HepG2 (cell line): Measurements from ENCODE around the gene NOP9. TPM values are rescaled to one million over a fixed set of nuclear protein-coding genes. Genes with fewer than 3 reads are reported as not detected.

Experiments
- ATAC-seq: fragments of 200-7000 bp; cut with Tn5 transposase; 3 replicates; pipeline ENCODE4 v1.9.1; 2020; ENCODE audit warnings: mild to moderate bottlenecking, moderate library complexity
- BruUV-seq: library from RNA; stranded (reverse); fragments of 400-500 nt; replicated peaks from 2 replicates; lab custom pipeline; 2021; lab: Mats Ljungman, UMichigan
- CTCF ChIA-PET: fragments of 300-600 bp; formaldehyde crosslinking; extraction: SDS; loops from one replicate; lab custom pipeline; 2021; ENCODE audit warnings: low total read pairs, inconsistent platforms, low intra/inter-chr PET ratio; lab: Yijun Ruan, JAX
- POLR2A ChIA-PET: fragments of 350-600 bp; sonication (Branson Sonifier 250); formaldehyde crosslinking; loops from one replicate; lab custom pipeline; 2020; ENCODE audit warnings: antibody characterized with exemption, inconsistent platforms; lab: Yijun Ruan, JAX
- DNase-seq: peaks from one replicate; pipeline ENCODE4 v3.0.0-alpha.2; 2015; ENCODE audit warnings: low spot score
- FAIRE-seq: peaks from 3 replicates; lab custom pipeline; 2011; peaks lifted over from hg19 to GRCh38; lab: Jason Lieb, UNC
- H2AFZ ChIP-seq: one replicate; pipeline ENCODE4 v1.6.1; 2011; ENCODE audit warnings: low read length, inconsistent platforms
- H3K27ac ChIP-seq: fragments of 300-600 bp; 3 replicates; pipeline ENCODE4 v1.8.0; 2011; ENCODE audit warnings: mixed run types, mild to moderate bottlenecking, mixed read lengths, low read length, inconsistent platforms; ENCODE audit not compliant: insufficient read depth; ENCODE audit errors: extremely low read length
- H3K27me3 ChIP-seq, 2 experiments: fragments of 200-600 bp in 1 of 2; 2 replicates in 1 of 2; 3 replicates in 1 of 2; pipeline versions ENCODE4 v1.6.0 to v1.8.0; 2011; ENCODE audit warnings: low read length in 2 of 2, mild to moderate bottlenecking in 2 of 2, moderate library complexity in 2 of 2, inconsistent platforms in 1 of 2; ENCODE audit not compliant: insufficient read depth in 2 of 2, control insufficient read depth in 1 of 2
- H3K36me3 ChIP-seq, 2 experiments: fragments of 200-600 bp in 1 of 2; replicated peaks in 1 of 2; 2 replicates in 1 of 2; 3 replicates in 1 of 2; pipeline versions ENCODE4 v1.5.1 to v1.8.0; 2011; ENCODE audit warnings: low read length in 2 of 2, inconsistent platforms in 1 of 2; ENCODE audit not compliant: insufficient read depth in 2 of 2, control insufficient read depth in 1 of 2
- H3K4me1 ChIP-seq: 2 replicates; pipeline ENCODE4 v1.5.1; 2012; ENCODE audit warnings: low read length, inconsistent platforms; ENCODE audit not compliant: insufficient read depth
- H3K4me2 ChIP-seq: 2 replicates; pipeline ENCODE4 v1.6.0; 2011; ENCODE audit warnings: low read depth, low read length, inconsistent platforms
- H3K4me3 ChIP-seq, 3 experiments: fragments of 200-600 bp in 1 of 3; sonication (generic), shearing (Covaris generic) in 1 of 3; replicated peaks in 1 of 3; 2 replicates each; pipeline ENCODE4 v1.5.1; 2011 to 2016; ENCODE audit warnings: low read length in 3 of 3, inconsistent platforms in 2 of 3, low read depth in 2 of 3, mild to moderate bottlenecking in 2 of 3, control low read depth in 1 of 3, mixed read lengths in 1 of 3; ENCODE audit not compliant: insufficient read depth in 1 of 3
- H3K79me2 ChIP-seq: one replicate; pipeline ENCODE4 v1.6.1; 2011; ENCODE audit warnings: low read length, inconsistent platforms; ENCODE audit not compliant: insufficient read depth
- H3K9ac ChIP-seq: 2 replicates; pipeline ENCODE4 v1.6.0; 2011; ENCODE audit warnings: mild to moderate bottlenecking, low read depth, low read length, inconsistent platforms; ENCODE audit not compliant: insufficient read depth
- H3K9me3 ChIP-seq: 2 replicates; pipeline ENCODE4 v1.5.1; 2012; ENCODE audit warnings: mild to moderate bottlenecking, low read length
- H4K20me1 ChIP-seq: 2 replicates; pipeline ENCODE4 v1.6.0; 2011; ENCODE audit warnings: inconsistent platforms, mild to moderate bottlenecking, low read length, moderate library complexity; ENCODE audit not compliant: insufficient read depth
- DMAP1 ChIP-seq: IDR thresholded peaks from 2 replicates; pipeline ENCODE4 v1.6.1; 2016
- DR1 ChIP-seq: sonication (generic); formaldehyde crosslinking; IDR thresholded peaks from 2 replicates; pipeline ENCODE4 v1.8.0; 2021; ENCODE audit warnings: mild to moderate bottlenecking, missing genetic modification reagents, inconsistent platforms
- E2F1 ChIP-seq: sonication (generic); formaldehyde crosslinking; IDR thresholded peaks from 2 replicates; pipeline ENCODE4 v1.5.0; 2020; ENCODE audit warnings: missing genetic modification reagents
- EHMT2 ChIP-seq: fragments of 200-600 bp; sonication (generic); IDR thresholded peaks from 2 replicates; pipeline ENCODE4 v1.7.0; 2017; ENCODE audit warnings: antibody characterized with exemption, low read depth, low read length, borderline replicate concordance
- GABPA ChIP-seq, 2 experiments: IDR thresholded peaks; 2 replicates each; pipeline ENCODE4 v1.6.1; 2011 to 2016; ENCODE audit warnings: low read depth in 2 of 2, low read length in 1 of 2, missing biosample characterization in 1 of 2, missing genetic modification characterization in 1 of 2
- JUN ChIP-seq: sonication (generic); formaldehyde crosslinking; IDR thresholded peaks from 2 replicates; pipeline ENCODE4 v1.4.0; 2020; ENCODE audit warnings: mild to moderate bottlenecking, missing genetic modification reagents
- KAT2B ChIP-seq: fragments of 150-350 bp; IDR thresholded peaks from 2 replicates; pipeline ENCODE4 v1.6.1; 2014; ENCODE audit warnings: low read depth, low read length, borderline replicate concordance
- KDM4B ChIP-seq: sonication (generic); formaldehyde crosslinking; IDR thresholded peaks from 2 replicates; pipeline ENCODE4 v1.4.0; 2020; ENCODE audit warnings: missing genetic modification reagents
- PAF1 ChIP-seq: IDR thresholded peaks from 2 replicates; pipeline ENCODE4 v1.6.1; 2016; ENCODE audit warnings: missing genetic modification reagents, missing compliant biosample characterization
- POLR2A ChIP-seq, 2 experiments: IDR thresholded peaks; 2 replicates each; pipeline ENCODE4 v1.6.1; 2011; ENCODE audit warnings: low read depth in 2 of 2, low read length in 2 of 2, mild to moderate bottlenecking in 1 of 2, moderate library complexity in 1 of 2; ENCODE audit not compliant: insufficient read depth in 1 of 2
- TAF15 ChIP-seq: fragments of 200-400 bp; formaldehyde crosslinking; IDR thresholded peaks from one replicate; pipeline ENCODE4 v1.6.1; 2018; ENCODE audit warnings: mild to moderate bottlenecking, low read depth, low read length; ENCODE audit not compliant: poor library complexity, severe bottlenecking
- TFAP4 ChIP-seq: sonication (generic); IDR thresholded peaks from 2 replicates; pipeline ENCODE4 v1.6.1; 2016; ENCODE audit warnings: low read depth, borderline replicate concordance
- TRIM24 ChIP-seq: sonication (generic); formaldehyde crosslinking; IDR thresholded peaks from 2 replicates; pipeline ENCODE4 v1.8.0; 2022; ENCODE audit warnings: mild to moderate bottlenecking, missing genetic modification reagents
- YEATS2 ChIP-seq: sonication (generic); formaldehyde crosslinking; IDR thresholded peaks from 2 replicates; pipeline ENCODE4 v1.4.0; 2020; ENCODE audit warnings: missing genetic modification reagents, borderline replicate concordance
- ZNF331 ChIP-seq: sonication (generic); formaldehyde crosslinking; IDR thresholded peaks from 2 replicates; pipeline ENCODE4 v1.4.0; 2020; ENCODE audit warnings: missing genetic modification reagents
- ZNF567 ChIP-seq: sonication (generic); formaldehyde crosslinking; IDR thresholded peaks from 2 replicates; pipeline ENCODE4 v1.8.1; 2023; ENCODE audit warnings: mild to moderate bottlenecking, missing genetic modification reagents, borderline replicate concordance
- ZNF7 ChIP-seq: IDR thresholded peaks from 2 replicates; pipeline ENCODE4 v1.6.1; 2016; ENCODE audit warnings: missing biosample characterization, missing genetic modification reagents
- ZNF704 ChIP-seq: sonication (generic); formaldehyde crosslinking; IDR thresholded peaks from 2 replicates; pipeline ENCODE4 v1.8.1; 2023; ENCODE audit warnings: mild to moderate bottlenecking, inconsistent platforms, moderate library complexity, missing genetic modification reagents, borderline replicate concordance
- ZNF747 ChIP-seq: sonication (generic); formaldehyde crosslinking; IDR thresholded peaks from 2 replicates; pipeline ENCODE4 v1.8.1; 2023; ENCODE audit warnings: missing genetic modification reagents, mild to moderate bottlenecking, borderline replicate concordance
- WGBS: methylation state at CpG from one replicate; pipeline ENCODE4 v1.1.6; 2017; ENCODE audit warnings: low lambda C conversion rate; 5-methylcytosine and 5-hydroxymethylcytosine counted together
- in situ Hi-C: cut with HindIII; loops from 2 replicates; pipeline ENCODE4 v1.10.0; 2017; ENCODE audit warnings: low pct_unique_long_range_greater_than_20kb; ENCODE audit not compliant: extremely low pct_ligation_motif_present
- intact Hi-C: fragments of 100-400 bp; cut with micrococcal nuclease; formaldehyde crosslinking; loops from one replicate; pipeline ENCODE4 v1.10.0; 2022; ENCODE audit not compliant: unreplicated experiment
- polyA plus RNA-seq, 8 experiments: library from polyadenylated mRNA; depleted of rRNA in 3 of 8; stranded (reverse) in 7 of 8; unstranded in 1 of 8; fragments of >200 nt; fragmentation: Illumina TruSeq in 4 of 8; extraction: Trizol in 4 of 8; gene quantifications; 2 replicates each; pipeline versions ENCODE4 v1.2.1 to v1.2.3, GENCODE V29; 2011 to 2016; ENCODE audit warnings: low read depth in 4 of 8, missing spikeins in 1 of 8, mixed read lengths in 1 of 8; ENCODE audit not compliant: insufficient read depth in 1 of 8
- total RNA-seq, 5 experiments: library from RNA; depleted of rRNA; stranded (reverse); fragments of >200 nt; fragmentation: Illumina TruSeq; extraction: Trizol; gene quantifications; 2 replicates each; pipeline ENCODE4 v1.2.3, GENCODE V29; 2016; ENCODE audit warnings: low read depth in 1 of 5
- TF ChIP-seq, protein P1 (sequence below): IDR thresholded peaks from 2 replicates; pipeline ENCODE4 v1.6.1; 2016; ENCODE audit warnings: missing compliant biosample characterization, missing genetic modification reagents, borderline replicate concordance

NOP9 gene
- total and polyA plus RNA-seq, 2 of the 13 experiments (the other 11 are each of a cell fraction or from before 2014, with no cell fraction given) = 24.5 to 61.6 TPM

DNA sequence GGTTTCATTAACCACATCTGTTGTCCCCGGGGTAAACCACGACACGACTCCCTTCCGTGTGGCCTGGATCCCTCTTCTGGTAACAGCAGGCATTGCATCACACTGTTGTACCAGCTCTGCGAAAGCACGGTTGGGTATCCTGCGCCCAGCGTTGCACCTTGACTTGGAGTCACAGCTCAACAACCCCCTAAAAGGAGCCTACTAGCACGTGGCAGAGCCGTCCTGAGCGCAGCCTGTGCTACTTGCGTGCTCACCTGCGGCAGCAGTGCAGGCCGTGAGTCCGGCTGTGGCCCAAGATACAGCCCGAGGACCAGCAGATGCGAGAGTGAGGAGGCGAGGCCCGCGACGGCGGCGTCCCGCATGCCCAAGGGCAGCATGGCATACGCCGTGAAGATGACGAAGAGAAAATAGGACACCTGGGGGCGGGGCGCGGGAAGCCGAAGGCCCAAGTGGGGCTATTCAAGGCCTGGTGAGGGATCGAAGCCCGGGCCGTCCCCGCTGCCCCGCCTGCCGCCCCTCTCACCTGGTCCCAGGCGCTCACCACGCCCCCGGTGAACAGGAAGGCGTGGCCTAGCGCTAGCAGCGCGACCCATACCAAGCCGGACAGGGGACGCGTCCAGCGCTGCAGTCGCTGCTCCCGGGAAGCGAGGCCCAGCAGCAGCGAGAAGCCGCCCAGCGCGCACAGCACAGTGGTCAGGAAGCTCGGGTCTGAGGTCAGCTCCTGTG is 32.8 kb downstream of the NOP9 start:
- ChIA-PET POLR2A (interaction anchor here (0.7 to 4.3 kb wide), 14 partner anchors 13 to 117 kb away, joined by 3 to 98 read pairs (median 7); partner anchors contain the start of genes CBLN3, CIDEB, DHRS1 and KHNYN), CTCF (interaction anchor here (0.7 to 10.2 kb wide), 10 partner anchors 19 to 109 kb away, joined by 3 to 235 read pairs (median 6); partner anchors contain the start of genes CBLN3, CIDEB, DHRS1 and KHNYN)
- BruUV-seq = no TSS peak
- Histone ChIP-seq H3K9me3 (no peaks in the 10 kb centered on the region), H3K4me1 (peaks cover 36% of the 10 kb centered on the region), H4K20me1 (no peaks in the 10 kb centered on the region), H3K36me3 (no peaks in the 10 kb centered on the region), H2AFZ (peak overlapping the region; percentile 36), H3K4me3 (peak overlapping the region; percentile 30 to 70 (median 42)), H3K79me2 (no peaks in the 10 kb centered on the region), H3K27ac (no peak overlapping the region), H3K4me2 (peak overlapping the region; percentile 92), H3K27me3 (peaks cover 29 to 86% of the 10 kb centered on the region in 2 experiments), H3K9ac (0 out of 2 replicates have a peak overlapping the region, but pooled peaks have one; percentile 1)
- ATAC-seq = peak; percentile 83
- DNase-seq = peak; percentile 86
- 11% methylated on average over 56 of the region's 56 CpGs for WGBS
- FAIRE-seq = peak; percentile 98
- intact Hi-C loops = loop anchor here (1.0 to 5.0 kb wide), 3 partner anchors 90 to 1565 kb away; partner anchors contain the start of genes OXA1L and TINF2
- in situ Hi-C loops = loop anchor here (5.0 kb wide), 1 partner anchor 100 kb away; no protein-coding TSS in a partner anchor
- peak; percentile 69 for TF ChIP-seq ZNF7 (CRISPR knock-in tag)
- no peak for TF ChIP-seq PAF1
- TF ChIP-seq YEATS2 (CRISPR knock-in tag) = peak; percentile 87; the same call in 1 of the 2 replicates
- TF ChIP-seq E2F1 (CRISPR knock-in tag) = no peak
- TF ChIP-seq, protein P1, sequence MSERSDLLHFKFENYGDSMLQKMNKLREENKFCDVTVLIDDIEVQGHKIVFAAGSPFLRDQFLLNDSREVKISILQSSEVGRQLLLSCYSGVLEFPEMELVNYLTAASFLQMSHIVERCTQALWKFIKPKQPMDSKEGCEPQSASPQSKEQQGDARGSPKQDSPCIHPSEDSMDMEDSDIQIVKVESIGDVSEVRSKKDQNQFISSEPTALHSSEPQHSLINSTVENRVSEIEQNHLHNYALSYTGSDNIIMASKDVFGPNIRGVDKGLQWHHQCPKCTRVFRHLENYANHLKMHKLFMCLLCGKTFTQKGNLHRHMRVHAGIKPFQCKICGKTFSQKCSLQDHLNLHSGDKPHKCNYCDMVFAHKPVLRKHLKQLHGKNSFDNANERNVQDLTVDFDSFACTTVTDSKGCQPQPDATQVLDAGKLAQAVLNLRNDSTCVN (CRISPR knock-in tag) = peak; percentile 84
- peak; percentile 94 for TF ChIP-seq ZNF747 (CRISPR knock-in tag)
- peak; percentile 0 for TF ChIP-seq ZNF567 (CRISPR knock-in tag)
- TF ChIP-seq GABPA (IDR thresholded peaks at IDR 0.05; ENCODE audit: low read depth, low read length) = no peak
- no peak for TF ChIP-seq GABPA (CRISPR knock-in tag; IDR thresholded peaks at IDR 0.05; ENCODE audit: low read depth)
- TF ChIP-seq KAT2B = no peak
- peak; percentile 87 for TF ChIP-seq JUN (CRISPR knock-in tag)
- TF ChIP-seq DR1 (CRISPR knock-in tag) = no peak
- no peak for TF ChIP-seq EHMT2
- peak; percentile 98 for TF ChIP-seq ZNF704 (CRISPR knock-in tag)
- TF ChIP-seq TAF15 = peak; percentile 62
- TF ChIP-seq POLR2A (IDR thresholded peaks at IDR 0.05; ENCODE audit: insufficient read depth in 1 of 2, low read depth in 2 of 2, low read length in 2 of 2) = no peak
- TF ChIP-seq ZNF331 (CRISPR knock-in tag) = peak; percentile 75
- TF ChIP-seq TFAP4 = peak; percentile 75; the same call in 1 of the 2 replicates
- TF ChIP-seq TRIM24 (CRISPR knock-in tag) = no peak
- TF ChIP-seq KDM4B (CRISPR knock-in tag) = no peak
- TF ChIP-seq DMAP1 = peak; percentile 81
